T-helper 1 cell treated with Interleukin-12 subunit alpha and Interleukin-12 subunit beta and Interleukin-4 antibody, amounts not matched to agents 30 ng/mL and 1 ng/mL, for 36 hours (primary cell): Measurements from ENCODE around the gene SUPT3H. TPM values are rescaled to one million over a fixed set of nuclear protein-coding genes. Genes with fewer than 3 reads are reported as not detected.
"Not testable (repeated sequence)": the region's sequence is repeated elsewhere in the genome, so short reads cannot be mapped to it uniquely, and the experiment has no call there.

Experiments used
- intact Hi-C: fragments of 100-400 bp; cut with micrococcal nuclease; formaldehyde crosslinking; loops from one replicate; pipeline ENCODE4 v1.15.1; 2024
- total RNA-seq: library from RNA; stranded (reverse); gene quantifications from 2 replicates; pipeline ENCODE4 v1.2.3, GENCODE V29; 2022

Gene SUPT3H
- total RNA-seq, 1 donor from 2014 or later = 8.1 TPM

DNA sequence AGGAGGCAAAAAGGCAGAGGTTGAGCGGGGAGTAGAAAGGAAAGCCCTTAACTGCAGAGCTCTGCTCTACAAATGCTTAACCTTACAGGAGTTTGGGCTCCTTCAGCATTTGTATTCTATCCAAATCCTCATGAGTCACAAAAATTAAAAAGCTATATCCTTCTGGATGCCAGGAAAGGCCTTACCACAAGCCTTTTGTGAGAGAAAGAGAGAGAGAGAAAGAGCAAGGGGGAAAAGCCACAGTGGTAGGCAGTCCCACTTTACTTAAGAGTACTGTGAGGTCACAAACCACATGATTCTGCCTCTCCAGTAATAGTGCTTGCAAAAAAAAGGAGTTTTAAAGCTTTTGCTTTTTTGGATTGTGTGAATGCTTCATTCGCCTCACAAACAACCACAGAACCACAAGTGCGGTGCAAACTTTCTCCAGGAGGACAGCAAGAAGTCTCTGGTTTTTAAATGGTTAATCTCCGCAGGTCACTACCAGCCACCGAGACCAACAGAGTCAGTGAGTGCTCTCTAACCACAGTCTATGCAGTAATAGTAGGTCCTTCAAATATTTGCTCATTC lies 49.7 kb downstream of the SUPT3H start, which contains the start of gene RUNX2:
TSS of gene RUNX2 (plus strand) at position 375 of the 567 bp plus-strand sequence. CDS start 397 bp downstream, outside the sequence.
- intact Hi-C loops = loop anchor here (5.0 kb wide), 1 partner anchor 49 kb away; the partner anchor contains the start of gene SUPT3H

DNA sequence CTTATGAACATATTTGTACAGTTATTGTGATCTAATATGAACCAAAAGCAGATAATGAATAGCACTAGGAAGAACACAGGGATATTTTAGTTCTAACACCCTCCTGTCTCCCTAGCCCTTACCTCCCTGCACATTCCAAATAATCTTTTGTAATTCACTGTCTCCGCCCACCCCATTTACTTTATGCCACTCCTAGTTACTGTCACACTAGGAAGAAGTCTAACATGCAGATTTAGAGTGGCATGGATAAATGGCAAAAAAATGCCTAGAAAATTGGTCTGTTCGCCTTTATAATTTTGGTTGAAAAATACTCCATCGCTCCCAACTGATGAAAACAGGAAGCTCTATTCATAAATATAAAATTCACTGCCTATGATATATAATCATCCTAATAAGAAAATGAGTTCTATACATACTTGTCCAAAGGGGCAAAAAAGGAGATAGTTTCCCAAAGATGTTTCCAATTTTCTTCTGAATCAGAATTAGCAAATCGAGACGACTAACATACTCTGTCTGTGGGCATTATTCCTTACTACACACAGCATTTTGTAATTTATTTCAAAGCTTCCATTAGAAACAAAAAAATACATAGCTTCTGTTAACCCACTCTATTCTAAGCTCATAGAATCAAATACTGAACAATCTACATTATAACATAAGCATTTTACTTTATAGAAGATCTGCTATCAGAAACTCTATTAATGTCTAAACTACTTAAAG lies 50.9 kb downstream of the SUPT3H start:
- intact Hi-C loops = loop anchor here (5.0 kb wide), 1 partner anchor 50 kb away; the partner anchor contains the start of gene SUPT3H

DNA sequence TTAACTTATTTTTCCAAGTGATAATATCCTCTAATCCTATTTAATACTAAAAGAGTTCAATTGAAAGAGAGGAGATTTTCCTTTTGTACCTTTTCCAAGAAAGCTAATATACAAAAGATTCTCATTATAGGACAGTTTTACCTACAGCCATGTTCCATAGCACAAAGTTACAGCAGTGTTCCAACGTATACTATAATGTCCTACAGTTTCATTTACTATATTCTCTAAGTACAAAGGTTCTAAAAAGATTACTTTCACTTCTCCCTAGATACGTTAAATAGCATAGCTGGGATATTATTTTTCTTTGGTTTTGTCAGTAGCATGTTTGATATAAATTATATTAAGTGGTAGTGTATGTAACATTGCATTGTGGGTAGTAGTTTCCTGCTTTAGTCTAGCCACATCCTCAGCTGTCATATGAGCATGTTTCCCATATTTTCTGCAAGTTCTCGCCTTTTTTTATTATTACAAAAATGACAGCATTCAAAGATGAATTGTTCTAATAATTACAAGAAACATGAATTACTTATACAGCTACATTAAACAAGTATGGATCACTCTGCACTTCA lies 54.0 kb downstream of the SUPT3H start:
- intact Hi-C loops = loop anchor here (5.0 kb wide), 1 partner anchor 391 kb away; no protein-coding TSS in a partner anchor

DNA sequence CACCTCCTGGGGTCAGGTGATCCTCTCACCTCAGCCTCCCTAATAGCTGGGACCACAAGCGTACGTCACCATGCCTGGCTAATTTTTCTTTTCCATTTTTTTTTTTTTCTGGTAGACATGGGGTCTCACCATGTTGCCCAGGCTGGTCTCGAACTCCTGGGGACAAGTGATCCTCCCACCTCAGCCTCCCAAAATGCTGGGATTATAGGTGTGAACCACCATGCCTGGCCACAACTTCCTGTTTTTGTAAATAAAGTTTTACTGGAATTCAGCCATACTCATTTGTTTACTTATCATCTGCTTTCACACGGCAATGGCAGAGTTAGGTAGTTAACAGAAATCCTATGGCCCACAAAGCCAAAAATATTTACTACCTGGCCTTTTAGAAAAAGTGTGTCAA lies 57.4 kb downstream of the SUPT3H start:
- intact Hi-C loops = loop anchor here (5.0 kb wide), 1 partner anchor 388 kb away; no protein-coding TSS in a partner anchor

DNA sequence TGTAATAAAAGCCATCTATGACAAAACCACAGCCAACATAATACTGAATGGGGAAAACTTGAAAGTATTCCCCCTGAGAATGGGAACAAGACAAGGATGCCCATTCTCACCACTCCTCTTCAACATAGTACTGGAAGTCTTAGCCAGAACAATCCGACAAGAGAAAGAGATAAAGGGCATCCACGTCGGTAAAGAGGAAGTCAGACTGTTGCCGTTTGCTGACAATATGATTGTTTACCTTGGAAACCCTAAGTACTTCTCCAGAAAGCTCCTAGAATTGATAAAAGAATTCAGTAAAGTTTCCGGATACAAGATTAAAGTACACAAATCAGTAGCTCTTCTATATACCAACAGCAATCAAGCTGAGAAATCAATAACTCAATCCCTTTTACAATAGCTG lies 63.6 kb downstream of the SUPT3H start:
- intact Hi-C loops = loop anchor here (5.0 kb wide), 2 partner anchors 157 to 312 kb away; no protein-coding TSS in a partner anchor

DNA sequence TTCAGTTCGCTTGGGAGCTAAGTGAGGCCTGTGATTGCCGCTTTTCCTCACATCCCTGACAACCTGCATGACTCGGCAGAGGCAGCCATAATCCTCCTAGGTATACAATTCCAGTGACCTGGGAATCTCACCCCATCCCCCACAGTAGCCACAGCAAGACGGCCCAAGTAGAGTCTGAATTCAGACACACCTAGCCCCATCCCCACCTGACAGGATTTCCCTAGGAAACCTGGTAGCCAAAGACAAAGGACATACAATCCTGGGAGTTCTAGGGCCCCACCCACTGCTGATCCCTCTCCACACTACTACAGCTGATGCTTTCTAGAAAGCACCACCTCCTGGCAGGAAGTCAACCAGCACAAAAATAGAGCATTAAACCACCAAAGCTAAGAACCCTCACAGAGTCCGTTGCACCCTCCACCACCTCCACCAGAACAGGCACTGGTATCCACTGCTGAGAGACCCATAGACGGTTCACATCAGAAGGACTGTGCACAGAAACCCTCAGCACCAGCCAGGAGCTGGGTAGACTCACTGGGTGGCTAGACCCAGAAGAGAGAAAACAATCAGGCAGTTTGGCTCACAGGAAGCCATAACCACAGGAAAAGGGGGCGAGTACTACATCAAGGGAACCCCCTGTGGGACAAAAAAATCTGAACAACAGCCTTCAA lies 67.5 kb downstream of the SUPT3H start:
- intact Hi-C loops = loop anchor here (5.0 kb wide), 2 partner anchors 153 to 308 kb away; no protein-coding TSS in a partner anchor

DNA sequence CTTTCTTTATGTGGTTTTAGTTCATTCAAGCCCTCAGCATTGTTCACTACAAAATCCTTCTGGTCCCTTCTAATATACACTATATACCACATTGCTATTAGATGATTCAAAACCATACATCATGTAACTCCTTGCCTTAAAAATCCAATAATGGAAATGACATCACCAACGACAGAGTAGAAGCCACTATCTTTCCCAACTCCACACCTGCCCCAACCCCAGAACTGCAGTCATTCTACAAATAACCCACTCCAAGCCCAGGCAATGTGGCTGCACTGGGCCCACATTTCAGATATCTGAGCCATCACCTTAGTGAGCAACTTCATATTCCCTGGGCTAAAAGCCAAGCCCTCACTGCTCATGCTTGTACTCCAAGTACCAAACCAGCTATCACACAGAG lies 72.2 kb downstream of the SUPT3H start:
- intact Hi-C loops = no loop called here

DNA sequence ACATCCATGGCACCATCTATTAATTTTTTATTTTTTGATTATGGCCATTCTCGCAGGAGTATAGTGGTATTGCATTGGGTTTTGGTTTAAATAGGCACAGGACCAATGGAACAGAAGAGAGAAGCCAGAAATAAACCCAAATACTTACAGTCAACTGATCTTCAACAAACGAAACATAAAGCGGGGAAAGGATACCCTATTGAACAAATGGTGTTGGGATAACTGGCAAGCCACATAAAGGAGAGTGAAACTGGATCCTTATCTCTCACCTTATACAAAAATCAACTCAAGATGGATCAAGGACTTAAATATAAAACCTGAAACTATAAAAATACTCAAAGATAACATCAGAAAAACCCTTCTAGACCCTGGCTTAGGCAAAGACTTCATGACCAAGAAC lies 74.9 kb downstream of the SUPT3H start:
- intact Hi-C loops = no loop called here

DNA sequence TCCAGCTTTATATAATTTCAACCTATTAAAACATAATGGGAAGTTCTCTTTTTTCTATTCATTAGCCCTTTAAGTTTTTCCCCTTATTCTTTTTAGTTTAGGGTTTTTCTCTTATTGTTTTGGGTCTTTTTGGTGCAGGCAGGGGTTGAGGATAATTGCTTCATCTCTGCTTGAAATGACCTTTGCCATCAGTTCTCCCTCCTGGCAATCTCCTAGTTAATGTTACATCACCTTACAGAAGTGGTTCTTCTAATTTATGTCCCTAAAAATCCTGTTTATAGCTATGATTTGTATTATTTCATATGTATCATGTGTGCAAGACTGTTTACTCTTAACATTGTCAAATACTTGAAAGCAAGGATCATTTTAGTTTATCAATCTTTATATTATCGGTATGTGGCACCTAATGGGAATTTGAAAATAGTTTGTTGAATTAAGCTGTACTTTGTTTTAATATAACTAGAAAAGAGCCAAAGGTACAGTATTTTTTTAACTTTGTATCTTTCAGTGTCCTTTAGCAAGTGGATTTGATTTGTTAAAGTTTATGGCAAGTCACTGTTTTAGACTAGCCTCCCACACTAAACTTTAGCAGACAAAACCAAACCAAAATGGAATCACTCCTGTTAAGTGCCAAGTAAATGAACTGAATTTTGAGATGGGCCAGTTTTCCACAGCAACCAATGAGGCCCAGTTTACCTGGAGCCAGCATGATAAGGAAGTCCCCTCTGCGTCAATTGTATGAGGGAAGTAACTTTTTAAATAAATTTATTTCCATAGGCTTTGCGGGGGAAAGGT lies 76.2 kb downstream of the SUPT3H start:
- intact Hi-C loops = no loop called here

DNA sequence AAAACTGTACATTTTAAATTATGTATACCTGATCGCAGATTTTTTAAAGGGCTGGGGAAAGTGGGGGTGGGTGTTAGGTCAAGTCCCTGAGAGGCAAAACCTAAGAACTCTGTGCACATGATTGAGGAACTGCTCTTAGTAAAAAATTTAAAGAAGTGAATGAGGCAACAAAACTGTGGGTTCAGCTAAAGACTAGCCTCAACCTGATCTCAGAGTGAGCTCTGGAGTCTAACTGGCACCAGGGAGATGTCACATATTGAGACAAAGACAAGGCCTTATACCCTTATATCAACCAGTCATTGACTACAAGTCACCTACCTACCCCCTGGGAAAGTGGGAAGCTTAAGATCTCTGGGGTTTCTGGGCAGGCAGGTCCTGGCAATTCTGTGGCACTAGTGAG lies 77.0 kb downstream of the SUPT3H start:
- intact Hi-C loops = no loop called here

DNA sequence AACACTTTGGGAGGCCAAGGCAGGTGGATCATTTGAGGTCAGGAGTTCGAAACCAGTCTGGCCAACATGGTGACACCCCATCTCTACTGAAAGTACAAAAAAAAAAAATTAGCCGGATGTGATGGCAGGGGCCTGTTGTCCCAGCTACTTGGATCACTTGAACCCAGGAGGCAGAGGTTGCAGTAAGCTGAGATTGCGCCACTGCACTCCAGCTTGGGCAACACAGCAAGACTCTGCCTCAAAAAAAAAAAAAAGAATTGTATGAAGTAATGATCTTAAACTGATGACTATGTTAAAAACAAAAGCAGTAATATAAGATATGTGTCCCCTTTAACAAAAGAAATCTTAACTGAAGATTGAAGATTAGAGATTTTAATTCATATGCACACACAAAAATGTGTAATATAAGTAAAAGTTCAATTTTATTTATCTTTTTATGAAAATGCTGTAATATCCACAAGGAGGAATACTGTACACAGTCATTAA lies 78.6 kb downstream of the SUPT3H start:
- intact Hi-C loops = no loop called here

DNA sequence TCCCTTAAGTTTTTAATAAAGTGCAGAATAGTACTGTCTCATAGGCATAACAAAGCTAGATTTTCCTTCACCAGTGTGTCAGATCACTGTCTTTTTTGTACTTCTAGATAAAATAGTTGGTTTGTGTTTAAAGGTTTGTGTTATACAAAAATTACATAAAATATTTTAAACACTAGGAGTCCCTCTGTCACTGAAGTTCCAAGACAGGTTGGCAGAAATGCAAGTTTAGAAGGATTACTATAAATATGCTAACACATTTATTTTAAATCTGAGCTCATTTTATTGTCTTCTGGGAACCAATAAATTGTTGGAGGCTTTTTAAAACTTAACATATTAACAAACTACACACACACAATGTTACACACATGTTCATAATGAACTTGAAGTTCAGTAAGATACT lies 80.4 kb downstream of the SUPT3H start:
- intact Hi-C loops = loop anchor here (2.0 kb wide), 1 partner anchor 125 kb away; no protein-coding TSS in a partner anchor

DNA sequence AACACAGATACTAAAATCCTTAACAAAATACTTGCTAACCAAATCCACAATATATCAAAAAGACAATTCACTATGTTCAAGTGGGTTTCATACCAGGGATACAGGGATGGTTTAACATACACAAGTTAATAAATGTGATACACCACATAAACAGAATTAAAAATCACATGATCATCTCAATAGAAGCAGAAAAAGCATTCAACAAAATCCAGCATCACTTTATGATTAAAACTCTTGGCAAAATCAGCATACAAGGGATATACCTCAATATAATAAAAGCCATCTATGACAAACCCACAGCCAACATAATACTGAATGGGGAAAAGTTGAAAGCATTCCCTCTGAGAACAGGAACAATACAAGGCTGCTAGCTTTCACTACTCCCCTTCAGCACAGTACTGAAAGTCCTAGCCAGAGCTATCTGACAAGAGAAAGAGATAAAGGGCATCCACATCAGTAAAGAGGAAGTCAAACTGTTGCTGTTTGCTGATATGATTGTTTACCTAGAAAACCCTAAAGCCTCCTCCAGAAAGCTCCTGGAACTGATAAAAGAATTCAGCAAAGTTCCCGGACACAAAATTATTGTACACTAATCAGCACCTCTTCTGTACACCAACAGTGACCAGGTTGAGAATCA lies 83.6 kb downstream of the SUPT3H start:
- intact Hi-C loops = loop anchor here (5.0 kb wide), 2 partner anchors 292 to 418 kb away; no protein-coding TSS in a partner anchor

DNA sequence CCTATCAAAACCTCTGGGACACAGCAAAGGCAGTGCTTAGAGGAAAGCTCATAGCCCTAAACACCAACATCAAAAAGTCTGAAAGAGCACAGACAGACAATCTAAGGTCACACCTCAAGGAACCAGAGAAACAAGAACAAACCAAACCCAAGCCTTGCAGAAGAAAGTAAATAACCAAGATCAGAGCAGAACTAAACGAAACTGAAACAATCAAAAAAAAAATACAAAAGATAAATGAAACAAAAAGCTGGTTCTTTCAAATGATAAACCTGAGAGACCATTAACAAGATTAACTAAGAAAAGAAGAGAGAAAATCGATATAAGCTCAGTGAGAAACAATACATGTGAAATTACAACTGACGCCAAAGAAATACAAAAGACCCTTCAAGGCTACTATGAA lies 84.4 kb downstream of the SUPT3H start:
- intact Hi-C loops = loop anchor here (1.0 to 5.0 kb wide), 7 partner anchors 19 to 419 kb away; no protein-coding TSS in a partner anchor

DNA sequence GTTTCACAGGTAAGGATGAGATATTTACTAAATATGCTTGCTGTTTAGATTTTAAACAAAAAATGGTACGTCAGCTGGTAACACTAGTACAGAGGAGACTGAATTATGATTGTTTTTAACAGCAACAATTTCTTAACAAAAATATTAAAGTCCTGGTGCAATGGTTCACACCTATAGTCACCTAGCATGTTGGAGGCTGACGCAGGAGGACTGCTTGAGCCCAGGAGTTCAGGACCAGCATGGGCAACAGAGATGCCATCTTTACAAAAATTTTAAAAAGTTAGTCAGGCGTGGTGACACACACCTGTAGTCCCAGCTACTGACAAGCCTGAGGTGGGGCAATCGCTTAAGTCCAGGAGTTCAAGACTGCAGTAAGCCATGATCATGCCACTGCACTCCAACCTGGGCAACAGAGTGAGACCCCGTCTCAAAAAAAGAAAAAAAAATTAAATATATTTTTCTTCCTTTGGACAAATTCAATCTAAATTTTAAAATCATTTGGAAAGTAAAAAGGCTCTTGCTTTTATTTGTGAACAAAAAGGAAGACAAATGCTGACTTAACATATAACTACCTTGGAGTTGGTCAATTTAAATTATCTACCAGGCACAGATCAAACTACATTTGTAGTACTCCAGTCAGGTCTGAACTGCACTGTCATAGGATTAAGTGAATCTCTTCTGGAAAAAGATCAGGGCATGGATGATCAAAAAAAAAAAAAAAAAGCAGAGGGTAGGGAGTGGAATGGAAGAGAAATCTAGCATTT lies 87.8 kb downstream of the SUPT3H start:
- intact Hi-C loops = loop anchor here (5.0 kb wide), 2 partner anchors 288 to 422 kb away; no protein-coding TSS in a partner anchor

DNA sequence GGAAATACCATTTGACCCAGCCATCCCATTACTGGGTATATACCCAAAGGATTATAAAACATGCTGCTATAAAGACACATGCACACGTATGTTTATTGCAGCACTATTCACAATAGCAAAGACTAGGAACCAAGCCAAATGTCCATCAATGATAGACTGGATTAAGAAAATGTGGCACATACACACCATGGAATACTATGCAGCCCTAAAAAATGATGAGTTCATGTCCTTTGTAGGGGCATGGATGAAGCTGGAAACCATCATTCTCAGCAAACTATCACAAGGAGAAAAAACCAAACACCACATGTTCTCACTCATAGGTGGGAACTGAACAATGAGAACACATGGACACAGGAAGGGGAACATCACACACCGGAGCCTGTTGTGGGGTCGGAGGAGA lies 91.0 kb downstream of the SUPT3H start:
- intact Hi-C loops = not testable (repeated sequence)

DNA sequence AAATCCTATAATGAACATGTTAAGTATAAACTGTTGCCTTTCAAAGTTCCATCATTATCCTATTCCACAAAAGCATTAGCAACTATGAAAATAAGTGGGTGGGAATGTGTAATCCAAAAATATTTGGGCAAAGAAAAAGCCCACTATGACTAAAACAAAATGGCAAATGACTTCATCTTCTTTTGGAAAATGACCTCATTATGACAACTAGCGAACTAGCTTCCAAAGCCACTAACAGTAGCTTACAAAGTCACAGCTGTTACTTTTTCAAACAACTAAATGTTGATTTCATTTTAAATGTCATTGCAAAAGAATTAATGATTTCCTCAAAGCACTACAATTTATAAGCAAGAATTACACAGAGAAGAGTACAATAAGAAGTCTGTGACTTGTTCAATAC lies 99.4 kb downstream of the SUPT3H start:
- intact Hi-C loops = no loop called here

DNA sequence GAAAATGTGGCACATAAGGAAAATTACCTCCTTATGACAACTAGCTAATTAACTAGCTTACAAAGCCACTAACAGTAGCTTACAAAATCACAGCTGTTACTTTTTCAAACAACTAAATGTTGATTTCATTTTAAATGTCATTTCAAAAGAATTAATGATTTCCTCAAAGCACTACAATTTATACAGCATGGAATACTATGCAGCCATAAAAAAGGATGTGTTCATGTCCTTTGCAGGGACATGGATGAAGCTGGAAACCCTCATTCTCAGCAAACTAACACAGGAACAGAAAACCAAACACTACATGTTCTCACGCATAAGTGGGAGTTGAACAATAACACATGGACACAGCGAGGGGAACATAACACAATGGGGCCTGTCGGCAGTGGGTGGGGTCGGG lies 100.0 kb downstream of the SUPT3H start:
- intact Hi-C loops = not testable (repeated sequence)

DNA sequence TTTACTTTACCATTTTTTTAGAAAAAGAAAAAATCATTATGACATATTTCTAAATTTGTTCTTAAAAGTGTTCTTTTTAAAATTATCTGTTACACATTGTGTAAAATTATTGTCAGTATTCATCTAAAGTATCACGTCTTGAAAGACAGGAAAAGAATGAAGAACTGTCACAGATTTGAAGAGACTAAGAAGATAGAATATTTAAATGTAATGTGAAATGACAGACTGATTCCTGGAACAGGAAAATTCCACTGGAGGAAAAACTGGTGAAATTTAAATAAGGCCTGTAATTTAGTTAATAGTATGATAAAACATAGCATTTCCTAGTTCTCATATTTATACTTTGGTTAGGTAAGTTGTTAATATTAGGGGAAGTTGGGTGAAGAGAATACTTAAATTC lies 102.4 kb downstream of the SUPT3H start:
- intact Hi-C loops = loop anchor here (2.0 kb wide), 1 partner anchor 17 kb away; no protein-coding TSS in a partner anchor
